ENCODE data around the gene TRABD2B.

The TRABD2B gene

DNA sequence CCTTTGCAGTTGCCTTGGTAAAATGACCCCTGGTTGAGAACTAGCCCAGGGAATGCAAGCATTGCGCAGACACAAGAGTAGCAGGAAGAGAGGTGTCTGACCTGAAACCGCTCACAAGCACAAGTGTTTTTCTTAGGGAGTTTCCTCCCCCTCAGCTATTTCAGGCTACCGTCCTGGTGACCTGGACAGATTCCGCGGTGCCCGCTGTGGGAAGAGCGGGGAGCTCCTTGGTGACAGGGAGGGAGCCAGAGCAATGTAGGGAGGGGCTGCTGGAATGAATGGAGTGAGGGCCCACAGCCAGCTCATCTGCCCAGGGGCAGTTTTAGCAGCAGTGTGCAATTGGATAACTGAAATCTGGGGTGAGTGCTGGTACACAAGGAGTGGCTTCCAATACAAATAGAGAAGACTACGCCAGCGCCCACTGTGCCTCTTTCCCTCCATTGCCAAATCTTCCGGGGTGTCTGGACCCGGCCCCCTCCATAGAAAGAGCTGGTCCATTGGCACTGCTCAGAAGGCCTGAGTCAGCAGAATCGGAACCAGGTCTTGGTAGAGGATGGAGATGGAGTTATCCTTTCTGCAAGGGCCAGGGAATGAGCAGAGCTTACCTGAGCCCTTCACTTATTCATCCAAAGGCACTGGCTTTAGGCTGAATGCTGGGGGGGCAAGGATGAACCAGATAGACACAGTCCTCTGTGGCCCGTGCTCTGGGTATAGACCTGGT is 82.8 kb downstream of the TRABD2B start:
- no peak overlapping the region for H3K4me2 ChIP-seq

DNA sequence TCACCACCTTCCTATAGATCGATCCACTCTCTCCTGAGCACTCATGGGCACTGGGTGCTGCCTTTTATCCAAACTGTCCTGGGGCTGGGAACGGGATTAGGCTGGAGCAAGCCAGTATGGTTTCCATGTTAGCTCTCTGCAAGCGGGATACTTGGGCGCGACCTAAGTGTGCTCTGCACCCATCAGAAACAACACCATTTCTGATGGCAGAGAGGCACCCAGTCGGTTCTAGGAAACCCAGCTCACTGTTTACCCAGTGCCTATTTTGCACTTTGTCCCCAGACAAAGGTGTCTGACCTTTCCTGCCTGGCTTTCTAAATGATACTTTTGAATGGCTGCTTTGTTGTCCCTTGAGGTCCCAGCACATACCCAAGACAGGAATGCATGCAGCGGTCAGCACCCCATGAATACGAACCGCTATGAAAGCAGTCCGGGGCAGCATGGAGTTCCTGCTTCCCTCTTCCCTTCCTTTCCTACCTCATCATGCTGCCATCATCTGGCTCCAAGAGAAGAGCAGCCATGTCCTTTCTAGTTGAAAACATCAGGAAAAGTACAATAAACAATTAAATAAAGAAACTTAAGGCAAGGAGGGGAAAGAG is 83.9 kb downstream of the TRABD2B start:
- Histone ChIP-seq H4K20me1 (no peaks in the 10 kb centered on the region), H3K4me1 (no peaks in the 10 kb centered on the region), H3K9ac (no peak overlapping the region), H3K9me3 (no peaks in the 10 kb centered on the region), H3K4me2 (no peak overlapping the region), H3K27me3 (no peaks in the 10 kb centered on the region), H3K27ac (no peak overlapping the region), H3K36me3 (no peaks in the 10 kb centered on the region), H3K4me3 (no peak overlapping the region)
- no peak for TF ChIP-seq Cebpa-rat (IDR thresholded peaks at IDR 0.05)

More for the DNA sequence above, 82.8 kb downstream of the TRABD2B start:
- Histone ChIP-seq H3K9ac (no peak overlapping the region), H3K4me1 (no peaks in the 10 kb centered on the region), H3K4me3 (no peak overlapping the region), H3K9me3 (no peaks in the 10 kb centered on the region), H3K27me3 (no peaks in the 10 kb centered on the region), H4K20me1 (no peaks in the 10 kb centered on the region), H3K36me3 (no peaks in the 10 kb centered on the region), H3K27ac (no peak overlapping the region)
- no peak for TF ChIP-seq Cebpa-rat (IDR thresholded peaks at IDR 0.05)

DNA sequence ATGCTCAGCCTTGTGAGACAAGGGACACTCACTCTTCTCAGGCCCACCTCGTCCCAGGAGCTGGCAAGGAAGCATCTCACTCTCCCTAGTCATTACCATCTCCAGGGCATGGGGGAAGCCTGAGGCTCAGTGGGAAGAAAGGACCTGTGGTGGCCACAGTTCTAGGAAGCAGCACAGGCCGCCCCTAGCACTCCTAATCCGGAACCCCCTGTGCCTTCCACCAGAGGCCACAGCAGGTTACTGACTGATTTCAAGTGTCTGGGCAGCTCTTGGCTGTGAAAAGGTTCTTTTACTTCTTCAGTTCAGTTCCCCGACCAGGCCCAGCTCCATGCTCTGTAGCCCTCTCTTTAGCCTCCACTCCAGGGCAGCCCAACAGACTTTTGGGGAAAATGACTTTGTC is 84.4 kb downstream of the TRABD2B start:
- Histone ChIP-seq H3K4me2 (no peak overlapping the region), H3K9ac (no peak overlapping the region), H4K20me1 (no peaks in the 10 kb centered on the region), H3K4me1 (no peaks in the 10 kb centered on the region), H3K27ac (no peak overlapping the region), H3K36me3 (no peaks in the 10 kb centered on the region), H3K9me3 (no peaks in the 10 kb centered on the region), H3K27me3 (no peaks in the 10 kb centered on the region), H3K4me3 (no peak overlapping the region)
- TF ChIP-seq Cebpa-rat (IDR thresholded peaks at IDR 0.05), result no peak

DNA sequence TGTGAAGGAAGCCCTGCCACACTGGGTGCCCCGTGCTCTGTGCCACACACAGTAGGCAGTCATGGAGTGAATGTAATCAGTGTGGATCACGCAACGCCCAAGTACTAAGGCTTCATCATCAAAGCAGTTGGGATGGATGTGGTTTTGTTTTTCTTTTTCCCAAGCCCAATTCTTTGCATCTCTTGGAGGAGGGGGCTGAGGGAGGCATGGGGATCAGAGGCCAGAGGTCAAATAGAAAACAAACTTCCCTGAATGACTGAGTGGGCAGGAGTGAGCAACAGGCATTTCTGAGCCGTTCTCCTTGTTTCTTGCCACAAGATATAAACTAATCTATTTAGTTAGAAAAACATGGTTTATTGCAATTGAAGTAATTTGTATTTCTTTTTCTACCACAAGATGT is 85.3 kb downstream of the TRABD2B start:
- Histone ChIP-seq H3K4me1 (no peaks in the 10 kb centered on the region), H3K9ac (no peak overlapping the region), H3K9me3 (no peaks in the 10 kb centered on the region), H3K36me3 (no peaks in the 10 kb centered on the region), H3K27ac (no peak overlapping the region), H4K20me1 (no peaks in the 10 kb centered on the region), H3K4me3 (no peak overlapping the region), H3K27me3 (no peaks in the 10 kb centered on the region), H3K4me2 (no peak overlapping the region)
- TF ChIP-seq Cebpa-rat (IDR thresholded peaks at IDR 0.05), result no peak

DNA sequence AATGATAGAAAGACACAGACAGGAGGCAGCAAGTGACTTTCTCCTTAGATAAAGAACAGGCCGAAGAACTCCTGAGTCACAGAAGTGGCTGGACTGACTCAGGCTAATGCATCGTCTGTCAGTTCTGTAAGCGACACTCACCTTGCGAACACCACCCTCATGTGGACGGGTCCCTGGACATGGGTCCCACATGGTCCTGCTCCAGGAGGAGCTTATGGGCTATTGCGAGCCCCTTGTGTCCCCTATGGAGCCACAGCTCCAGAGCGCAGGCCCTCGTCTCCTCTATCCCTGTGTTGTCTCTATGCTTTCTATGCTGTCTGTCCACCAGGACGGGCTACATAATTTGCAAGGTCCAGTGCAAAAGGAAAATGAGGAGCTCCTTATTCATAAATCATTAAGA is 85.8 kb downstream of the TRABD2B start:
- no peak for TF ChIP-seq Cebpa-rat (IDR thresholded peaks at IDR 0.05)
- H3K27me3 ChIP-seq, result no peaks in the 10 kb centered on the region
- no peak overlapping the region for H3K4me3 ChIP-seq
- no peak overlapping the region for H3K4me2 ChIP-seq
- no peaks in the 10 kb centered on the region for H3K9me3 ChIP-seq
- no peaks in the 10 kb centered on the region for H3K36me3 ChIP-seq
- no peaks in the 10 kb centered on the region for H4K20me1 ChIP-seq
- no peaks in the 10 kb centered on the region for H3K4me1 ChIP-seq
- H3K9ac ChIP-seq, result no peak overlapping the region
- H3K27ac ChIP-seq, result no peak overlapping the region

DNA sequence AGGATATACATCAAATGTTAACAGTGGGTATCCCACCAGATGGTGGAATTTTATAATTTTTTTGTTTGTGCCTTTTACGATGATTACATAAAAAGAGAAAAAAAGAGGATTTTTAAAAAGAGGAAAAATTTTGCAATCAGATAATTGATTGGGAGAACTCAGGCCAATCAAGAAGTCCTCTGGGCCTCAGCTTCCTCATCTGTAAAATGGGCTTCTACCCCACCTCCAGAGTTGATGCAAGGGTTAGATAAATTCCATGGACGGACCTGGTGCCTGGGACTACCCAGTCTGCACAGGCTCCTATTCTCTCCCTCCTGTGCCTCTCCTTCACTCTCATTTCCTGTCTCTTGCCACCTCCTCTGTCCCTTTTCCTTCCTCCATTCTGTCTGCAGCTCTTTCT is 88.9 kb downstream of the TRABD2B start:
- Histone ChIP-seq H3K27me3 (no peaks in the 10 kb centered on the region), H4K20me1 (no peaks in the 10 kb centered on the region), H3K4me3 (no peak overlapping the region), H3K36me3 (no peaks in the 10 kb centered on the region), H3K9me3 (no peaks in the 10 kb centered on the region), H3K27ac (no peak overlapping the region), H3K9ac (no peak overlapping the region), H3K4me2 (no peak overlapping the region), H3K4me1 (no peaks in the 10 kb centered on the region)
- no peak for TF ChIP-seq Cebpa-rat (IDR thresholded peaks at IDR 0.05)

DNA sequence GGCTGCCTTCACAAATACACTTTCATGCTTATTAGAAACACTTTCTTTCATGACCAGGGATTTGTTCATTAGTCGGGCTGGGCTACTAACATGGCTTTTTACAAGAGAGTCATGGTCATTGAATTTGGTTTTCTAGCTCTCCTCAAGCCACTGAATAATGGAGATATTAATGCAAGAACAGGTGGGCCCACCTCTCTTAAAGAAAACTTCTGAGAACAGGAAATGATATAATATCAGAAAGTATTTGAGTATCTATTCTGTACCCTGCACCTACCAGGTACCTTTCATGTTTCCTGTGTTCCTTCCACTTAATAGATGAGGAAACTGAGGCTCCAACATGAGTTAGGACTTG is 90.0 kb downstream of the TRABD2B start:
- H3K27ac ChIP-seq, result no peak overlapping the region
- no peak overlapping the region for H3K4me3 ChIP-seq
- H4K20me1 ChIP-seq, result no peaks in the 10 kb centered on the region
- no peak overlapping the region for H3K9ac ChIP-seq
- TF ChIP-seq Cebpa-rat (IDR thresholded peaks at IDR 0.05), result no peak
- no peaks in the 10 kb centered on the region for H3K36me3 ChIP-seq
- H3K4me2 ChIP-seq, result no peak overlapping the region
- H3K4me1 ChIP-seq, result no peaks in the 10 kb centered on the region
- H3K9me3 ChIP-seq, result no peaks in the 10 kb centered on the region
- H3K27me3 ChIP-seq, result no peaks in the 10 kb centered on the region

DNA sequence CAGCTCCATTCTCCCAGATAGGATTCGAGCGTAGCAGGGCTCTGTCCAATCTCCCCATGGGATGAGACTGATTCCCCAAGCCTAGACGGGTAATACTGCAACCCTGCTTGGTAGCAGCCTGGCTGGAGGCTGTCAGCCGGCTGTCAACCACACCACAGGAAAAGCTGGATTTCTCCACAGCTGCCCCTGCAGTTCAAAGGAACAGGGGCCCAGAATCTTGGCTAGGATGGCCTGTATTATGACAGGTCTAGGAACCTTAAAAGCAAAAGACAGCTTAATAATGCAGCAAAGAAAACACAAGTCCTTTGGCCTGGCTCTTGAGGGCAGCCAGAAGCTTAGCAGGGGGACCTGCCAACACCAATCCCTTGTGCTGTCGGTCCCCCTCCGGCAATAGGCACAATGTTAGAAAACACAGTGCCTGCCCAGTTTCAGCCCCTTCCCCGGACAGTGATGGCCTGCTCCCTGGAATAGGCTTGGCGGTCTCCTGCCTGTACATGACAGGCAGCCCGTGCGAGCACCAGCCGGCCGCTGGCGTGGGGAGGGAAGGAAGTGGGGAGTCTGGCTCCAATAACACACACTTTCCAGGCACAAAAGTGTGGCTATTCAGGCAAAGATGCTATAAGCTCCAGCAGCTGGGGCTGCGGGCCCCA is 90.5 kb downstream of the TRABD2B start:
- Histone ChIP-seq H3K27me3 (no peaks in the 10 kb centered on the region), H3K36me3 (no peaks in the 10 kb centered on the region), H3K9me3 (no peaks in the 10 kb centered on the region), H3K4me1 (no peaks in the 10 kb centered on the region), H3K4me3 (no peak overlapping the region), H3K9ac (no peak overlapping the region), H3K27ac (no peak overlapping the region), H4K20me1 (no peaks in the 10 kb centered on the region), H3K4me2 (no peak overlapping the region)
- no peak for TF ChIP-seq Cebpa-rat (IDR thresholded peaks at IDR 0.05)

DNA sequence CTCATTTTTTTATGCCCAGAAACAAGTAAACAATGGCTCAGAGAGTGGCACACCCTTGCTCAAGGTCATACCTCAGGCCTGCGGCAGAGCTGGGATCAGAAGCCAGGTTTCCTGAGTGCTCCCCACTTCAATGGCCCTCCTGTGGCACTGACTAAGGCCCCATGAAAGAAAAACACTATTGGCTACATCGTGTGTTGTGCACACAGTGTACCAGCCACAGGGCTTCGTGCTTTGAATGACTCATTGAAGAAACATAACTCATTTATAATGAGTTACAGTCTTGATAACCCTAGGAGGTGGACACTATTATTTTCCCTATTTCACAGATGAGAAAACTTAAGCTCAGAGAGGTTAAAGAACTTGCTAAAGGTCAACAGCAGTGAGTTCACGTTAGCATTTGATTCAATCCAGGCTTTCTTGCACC is 91.2 kb downstream of the TRABD2B start:
- H3K9me3 ChIP-seq, result no peaks in the 10 kb centered on the region
- TF ChIP-seq Cebpa-rat (IDR thresholded peaks at IDR 0.05), result no peak
- no peak overlapping the region for H3K27ac ChIP-seq
- H3K4me3 ChIP-seq, result no peak overlapping the region
- no peak overlapping the region for H3K9ac ChIP-seq
- H3K27me3 ChIP-seq, result no peaks in the 10 kb centered on the region
- H3K4me2 ChIP-seq, result no peak overlapping the region
- no peaks in the 10 kb centered on the region for H3K4me1 ChIP-seq
- no peaks in the 10 kb centered on the region for H3K36me3 ChIP-seq
- H4K20me1 ChIP-seq, result no peaks in the 10 kb centered on the region

DNA sequence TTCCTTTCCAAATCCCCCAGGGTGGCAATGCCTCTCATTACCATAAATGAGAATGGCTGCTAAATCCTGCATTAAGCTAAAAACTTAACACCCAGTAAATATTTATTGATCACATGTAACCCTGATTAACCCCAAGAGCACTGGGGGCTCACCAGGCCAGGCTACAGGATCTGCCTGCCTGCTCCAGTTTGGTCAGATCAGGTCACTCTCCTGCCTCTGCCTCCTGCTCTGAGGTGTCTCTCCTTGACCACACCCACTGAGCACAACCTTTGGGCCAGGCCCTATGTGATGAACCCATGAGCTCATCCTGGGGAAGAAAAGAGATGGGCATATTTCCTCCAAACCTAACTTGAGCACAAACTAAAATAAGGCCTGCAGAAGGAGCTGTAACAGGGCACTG is 93.5 kb downstream of the TRABD2B start:
- H3K27ac ChIP-seq, result no peak overlapping the region
- no peak overlapping the region for H3K4me2 ChIP-seq
- no peak for TF ChIP-seq Cebpa-rat (IDR thresholded peaks at IDR 0.05)
- H3K9me3 ChIP-seq, result no peaks in the 10 kb centered on the region
- no peaks in the 10 kb centered on the region for H3K4me1 ChIP-seq
- no peaks in the 10 kb centered on the region for H3K36me3 ChIP-seq
- H3K9ac ChIP-seq, result no peak overlapping the region
- H3K4me3 ChIP-seq, result no peak overlapping the region
- no peaks in the 10 kb centered on the region for H4K20me1 ChIP-seq
- H3K27me3 ChIP-seq, result no peaks in the 10 kb centered on the region
